ENCODE measurements around the gene GPR27.

The GPR27 gene

GRCh38 chr3:71778353-71778752 lies 24.7 kb downstream of the GPR27 start:
- peaks cover 80% of the 10 kb centered on the region for H3K27me3 ChIP-seq (ENCODE audit: control insufficient read depth, insufficient read depth, low read length)
- no peak overlapping the region for H3K4me3 ChIP-seq (ENCODE audit: low read length)
- H3K4me1 ChIP-seq (ENCODE audit: control insufficient read depth, insufficient read depth, low read length): no peaks in the 10 kb centered on the region
- H3K36me3 ChIP-seq (ENCODE audit: insufficient read depth, low read length): no peaks in the 10 kb centered on the region
- H3K9me3 ChIP-seq (replicated peaks; ENCODE audit: low read length): no peaks in the 10 kb centered on the region
- no peak overlapping the region for H3K4me2 ChIP-seq (ENCODE audit: low read length)
- H3K9ac ChIP-seq (ENCODE audit: low read depth, low read length): no peak overlapping the region

- H3K36me3 ChIP-seq (ENCODE audit: insufficient read depth, low read length): no peaks in the 10 kb centered on the region
- H3K4me2 ChIP-seq (ENCODE audit: low read length): no peak overlapping the region
- no peak overlapping the region for H3K9ac ChIP-seq (ENCODE audit: low read depth, low read length)
- H3K4me3 ChIP-seq (ENCODE audit: low read length): no peak overlapping the region
- H3K4me1 ChIP-seq (ENCODE audit: control insufficient read depth, insufficient read depth, low read length): peaks cover 3% of the 10 kb centered on the region
- H3K9me3 ChIP-seq (replicated peaks; ENCODE audit: low read length): no peaks in the 10 kb centered on the region
- H3K27me3 ChIP-seq (ENCODE audit: control insufficient read depth, insufficient read depth, low read length): peaks cover 82% of the 10 kb centered on the region
These were observed 26.2 kb downstream of the GPR27 start for GRCh38 chr3:71779674-71780377.

GRCh38 chr3:71780430-71780829 lies 26.8 kb downstream of the GPR27 start:
- peaks cover 3% of the 10 kb centered on the region for H3K4me1 ChIP-seq (ENCODE audit: control insufficient read depth, insufficient read depth, low read length)

GRCh38 chr3:71783152-71783551 lies 29.5 kb downstream of the GPR27 start:
- Histone ChIP-seq H3K27me3 (ENCODE audit: control insufficient read depth, insufficient read depth, low read length) (peaks cover 98% of the 10 kb centered on the region), H3K4me3 (ENCODE audit: low read length) (no peak overlapping the region), H3K4me1 (ENCODE audit: control insufficient read depth, insufficient read depth, low read length) (peaks cover 3% of the 10 kb centered on the region), H3K36me3 (ENCODE audit: insufficient read depth, low read length) (no peaks in the 10 kb centered on the region), H3K9ac (ENCODE audit: low read depth, low read length) (no peak overlapping the region), H3K4me2 (ENCODE audit: low read length) (no peak overlapping the region), H3K9me3 (replicated peaks; ENCODE audit: low read length) (no peaks in the 10 kb centered on the region)

More at GRCh38 chr3:71780430-71780829, 26.8 kb downstream of the GPR27 start:
- H3K9me3 ChIP-seq (replicated peaks; ENCODE audit: low read length): no peaks in the 10 kb centered on the region
- H3K4me3 ChIP-seq (ENCODE audit: low read length): no peak overlapping the region
- H3K36me3 ChIP-seq (ENCODE audit: insufficient read depth, low read length): no peaks in the 10 kb centered on the region
- H3K27me3 ChIP-seq (ENCODE audit: control insufficient read depth, insufficient read depth, low read length): peaks cover 82% of the 10 kb centered on the region
- H3K9ac ChIP-seq (ENCODE audit: low read depth, low read length): no peak overlapping the region
- no peak overlapping the region for H3K4me2 ChIP-seq (ENCODE audit: low read length)

- no peaks in the 10 kb centered on the region for H3K9me3 ChIP-seq (replicated peaks; ENCODE audit: low read length)
- peak overlapping the region; percentile 49 for H3K4me3 ChIP-seq (ENCODE audit: low read length)
- peaks cover 3% of the 10 kb centered on the region for H3K4me1 ChIP-seq (ENCODE audit: control insufficient read depth, insufficient read depth, low read length)
- H3K4me2 ChIP-seq (ENCODE audit: low read length): peak overlapping the region; percentile 69
- no peaks in the 10 kb centered on the region for H3K36me3 ChIP-seq (ENCODE audit: insufficient read depth, low read length)
- H3K9ac ChIP-seq (ENCODE audit: low read depth, low read length): no peak overlapping the region
- H3K27me3 ChIP-seq (ENCODE audit: control insufficient read depth, insufficient read depth, low read length): peaks cover 96% of the 10 kb centered on the region
These were observed 30.7 kb downstream of the GPR27 start for GRCh38 chr3:71784201-71784913.

GRCh38 chr3:71784914-71785531 lies 31.4 kb downstream of the GPR27 start, which contains the start of gene PROK2:
PROK2 (minus strand) TSS chr3:71785148; CDS start chr3:71785052, 96 bp downstream.
- H3K9me3 ChIP-seq (replicated peaks; ENCODE audit: low read length): no peaks in the 10 kb centered on the region
- peak within 1 kb of the TSS; percentile 49 for H3K4me3 ChIP-seq (ENCODE audit: low read length)
- H3K9ac ChIP-seq (ENCODE audit: low read depth, low read length): no peak within 1 kb of the TSS
- H3K4me2 ChIP-seq (ENCODE audit: low read length): peak within 1 kb of the TSS; percentile 69
- no peaks in the 10 kb centered on the region for H3K36me3 ChIP-seq (ENCODE audit: insufficient read depth, low read length)
- peaks cover 94% of the 10 kb centered on the region for H3K27me3 ChIP-seq (ENCODE audit: control insufficient read depth, insufficient read depth, low read length)
- H3K4me1 ChIP-seq (ENCODE audit: control insufficient read depth, insufficient read depth, low read length): peaks cover 3% of the 10 kb centered on the region

GRCh38 chr3:71785532-71786216 lies 32.0 kb downstream of the GPR27 start:
- Histone ChIP-seq H3K9me3 (replicated peaks; ENCODE audit: low read length) (no peaks in the 10 kb centered on the region), H3K4me3 (ENCODE audit: low read length) (no peak overlapping the region), H3K4me1 (ENCODE audit: control insufficient read depth, insufficient read depth, low read length) (peaks cover 3% of the 10 kb centered on the region), H3K4me2 (ENCODE audit: low read length) (peak overlapping the region; percentile 69), H3K27me3 (ENCODE audit: control insufficient read depth, insufficient read depth, low read length) (peaks cover 93% of the 10 kb centered on the region), H3K9ac (ENCODE audit: low read depth, low read length) (no peak overlapping the region), H3K36me3 (ENCODE audit: insufficient read depth, low read length) (no peaks in the 10 kb centered on the region)

GRCh38 chr3:71786217-71786549 lies 32.5 kb downstream of the GPR27 start:
- peaks cover 89% of the 10 kb centered on the region for H3K27me3 ChIP-seq (ENCODE audit: control insufficient read depth, insufficient read depth, low read length)
- H3K36me3 ChIP-seq (ENCODE audit: insufficient read depth, low read length): no peaks in the 10 kb centered on the region

GRCh38 chr3:71786551-71786950 lies 32.9 kb downstream of the GPR27 start:
- Histone ChIP-seq H3K36me3 (ENCODE audit: insufficient read depth, low read length) (no peaks in the 10 kb centered on the region), H3K27me3 (ENCODE audit: control insufficient read depth, insufficient read depth, low read length) (peaks cover 89% of the 10 kb centered on the region), H3K9ac (ENCODE audit: low read depth, low read length) (no peak overlapping the region), H3K9me3 (replicated peaks; ENCODE audit: low read length) (no peaks in the 10 kb centered on the region), H3K4me3 (ENCODE audit: low read length) (no peak overlapping the region), H3K4me2 (ENCODE audit: low read length) (no peak overlapping the region), H3K4me1 (ENCODE audit: control insufficient read depth, insufficient read depth, low read length) (peaks cover 3% of the 10 kb centered on the region)

More at GRCh38 chr3:71786217-71786549, 32.5 kb downstream of the GPR27 start:
- H3K4me3 ChIP-seq (ENCODE audit: low read length): no peak overlapping the region
- no peaks in the 10 kb centered on the region for H3K9me3 ChIP-seq (replicated peaks; ENCODE audit: low read length)
- no peak overlapping the region for H3K9ac ChIP-seq (ENCODE audit: low read depth, low read length)
- peaks cover 3% of the 10 kb centered on the region for H3K4me1 ChIP-seq (ENCODE audit: control insufficient read depth, insufficient read depth, low read length)
- no peak overlapping the region for H3K4me2 ChIP-seq (ENCODE audit: low read length)

GRCh38 chr3:71787851-71788405 lies 34.3 kb downstream of the GPR27 start:
- no peak overlapping the region for H3K4me2 ChIP-seq (ENCODE audit: low read length)
- no peaks in the 10 kb centered on the region for H3K36me3 ChIP-seq (ENCODE audit: insufficient read depth, low read length)
- H3K9ac ChIP-seq (ENCODE audit: low read depth, low read length): no peak overlapping the region
- H3K27me3 ChIP-seq (ENCODE audit: control insufficient read depth, insufficient read depth, low read length): peaks cover 77% of the 10 kb centered on the region
- no peaks in the 10 kb centered on the region for H3K9me3 ChIP-seq (replicated peaks; ENCODE audit: low read length)
- peaks cover 3% of the 10 kb centered on the region for H3K4me1 ChIP-seq (ENCODE audit: control insufficient read depth, insufficient read depth, low read length)
- H3K4me3 ChIP-seq (ENCODE audit: low read length): no peak overlapping the region

GRCh38 chr3:71789922-71790321 lies 36.3 kb downstream of the GPR27 start:
- H3K9ac ChIP-seq (ENCODE audit: low read depth, low read length): no peak overlapping the region
- H3K27me3 ChIP-seq (ENCODE audit: control insufficient read depth, insufficient read depth, low read length): peaks cover 74% of the 10 kb centered on the region
- no peaks in the 10 kb centered on the region for H3K36me3 ChIP-seq (ENCODE audit: insufficient read depth, low read length)
- no peak overlapping the region for H3K4me2 ChIP-seq (ENCODE audit: low read length)
- no peaks in the 10 kb centered on the region for H3K4me1 ChIP-seq (ENCODE audit: control insufficient read depth, insufficient read depth, low read length)
- no peaks in the 10 kb centered on the region for H3K9me3 ChIP-seq (replicated peaks; ENCODE audit: low read length)
- H3K4me3 ChIP-seq (ENCODE audit: low read length): no peak overlapping the region
